GM12873 (cell line): ENCODE measurements around the gene SIT1.

ENCODE experiments used
- TF ChIP-seq, protein P1 (sequence below): IDR thresholded peaks from 2 replicates; pipeline ENCODE4 v1.5.1; 2012; ENCODE audit warnings: low read depth, mild to moderate bottlenecking, moderate library complexity, low read length, control low read depth; ENCODE audit not compliant: insufficient read depth; ENCODE audit errors: missing control alignments

SIT1 gene

DNA sequence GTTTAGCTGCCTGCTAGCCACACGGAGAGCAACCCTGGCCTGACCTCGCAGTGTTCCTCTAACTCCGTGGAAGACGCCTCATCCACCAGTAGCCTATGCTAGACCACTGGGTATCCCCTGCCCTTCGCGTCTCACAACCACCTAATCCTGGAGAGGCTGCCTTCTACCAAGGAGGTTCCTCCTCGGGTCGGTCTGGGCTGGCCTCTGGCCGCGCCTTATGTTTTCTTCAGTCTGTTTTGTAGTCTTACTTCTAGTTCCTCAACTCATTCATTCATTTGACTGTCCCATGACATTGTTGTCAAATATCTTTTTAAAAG is 40.6 kb upstream of the SIT1 start:
- TF ChIP-seq, protein P1, sequence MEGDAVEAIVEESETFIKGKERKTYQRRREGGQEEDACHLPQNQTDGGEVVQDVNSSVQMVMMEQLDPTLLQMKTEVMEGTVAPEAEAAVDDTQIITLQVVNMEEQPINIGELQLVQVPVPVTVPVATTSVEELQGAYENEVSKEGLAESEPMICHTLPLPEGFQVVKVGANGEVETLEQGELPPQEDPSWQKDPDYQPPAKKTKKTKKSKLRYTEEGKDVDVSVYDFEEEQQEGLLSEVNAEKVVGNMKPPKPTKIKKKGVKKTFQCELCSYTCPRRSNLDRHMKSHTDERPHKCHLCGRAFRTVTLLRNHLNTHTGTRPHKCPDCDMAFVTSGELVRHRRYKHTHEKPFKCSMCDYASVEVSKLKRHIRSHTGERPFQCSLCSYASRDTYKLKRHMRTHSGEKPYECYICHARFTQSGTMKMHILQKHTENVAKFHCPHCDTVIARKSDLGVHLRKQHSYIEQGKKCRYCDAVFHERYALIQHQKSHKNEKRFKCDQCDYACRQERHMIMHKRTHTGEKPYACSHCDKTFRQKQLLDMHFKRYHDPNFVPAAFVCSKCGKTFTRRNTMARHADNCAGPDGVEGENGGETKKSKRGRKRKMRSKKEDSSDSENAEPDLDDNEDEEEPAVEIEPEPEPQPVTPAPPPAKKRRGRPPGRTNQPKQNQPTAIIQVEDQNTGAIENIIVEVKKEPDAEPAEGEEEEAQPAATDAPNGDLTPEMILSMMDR: no peak

DNA sequence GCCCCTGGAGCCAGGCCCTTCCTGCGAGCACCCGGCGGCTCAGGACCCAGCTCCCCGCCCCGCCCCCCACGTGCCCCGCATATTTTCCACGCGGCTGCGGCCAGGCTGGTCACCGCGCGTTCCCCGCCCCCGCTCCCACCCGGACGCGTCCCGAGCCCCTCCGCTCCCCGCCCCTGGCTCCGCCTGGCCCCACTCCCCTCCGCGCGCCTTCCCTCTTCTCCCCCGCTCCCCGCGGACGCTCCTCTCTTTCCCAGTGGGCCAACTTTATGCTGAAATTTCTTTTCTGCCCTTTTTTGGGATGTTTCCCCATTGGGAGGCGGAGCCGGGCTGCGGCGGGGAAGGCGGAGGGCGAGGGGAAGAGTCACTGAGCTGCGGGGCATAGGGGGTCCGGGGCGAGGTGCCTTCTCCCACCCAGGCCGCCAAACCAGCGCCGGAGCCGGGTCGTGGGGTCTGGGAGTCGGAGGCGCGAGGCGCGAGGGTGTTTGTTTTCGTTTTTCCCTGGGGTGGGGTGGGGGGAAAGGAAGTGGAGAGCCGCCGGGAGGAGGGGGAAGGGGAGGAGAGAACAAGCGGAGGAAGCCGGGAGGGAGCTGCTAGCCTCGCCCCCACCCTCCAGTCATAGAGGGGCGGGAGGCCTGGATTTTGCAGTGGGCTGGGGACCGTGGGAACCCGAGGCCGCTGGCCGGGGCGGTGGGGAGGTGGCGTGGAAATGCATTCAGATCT is 40.0 kb upstream of the SIT1 start:
- TF ChIP-seq, protein P1: no peak

DNA sequence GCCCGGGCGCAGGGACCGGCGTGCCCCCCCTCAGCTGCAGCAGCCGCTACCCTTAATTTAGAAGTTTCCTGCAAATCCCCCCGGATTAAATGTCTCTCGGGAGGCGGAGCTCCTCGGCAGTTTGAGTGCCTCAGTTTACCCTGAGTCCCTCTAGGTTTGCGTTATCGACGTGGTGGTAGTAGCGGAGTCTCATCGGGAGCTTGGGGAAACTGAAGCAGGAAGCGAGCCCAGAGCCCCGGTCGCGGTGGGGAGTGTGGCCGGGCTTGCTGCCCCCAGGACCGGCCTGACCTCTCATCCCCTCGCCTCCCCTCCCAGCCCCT is 39.5 kb upstream of the SIT1 start:
- TF ChIP-seq, protein P1: no peak

DNA sequence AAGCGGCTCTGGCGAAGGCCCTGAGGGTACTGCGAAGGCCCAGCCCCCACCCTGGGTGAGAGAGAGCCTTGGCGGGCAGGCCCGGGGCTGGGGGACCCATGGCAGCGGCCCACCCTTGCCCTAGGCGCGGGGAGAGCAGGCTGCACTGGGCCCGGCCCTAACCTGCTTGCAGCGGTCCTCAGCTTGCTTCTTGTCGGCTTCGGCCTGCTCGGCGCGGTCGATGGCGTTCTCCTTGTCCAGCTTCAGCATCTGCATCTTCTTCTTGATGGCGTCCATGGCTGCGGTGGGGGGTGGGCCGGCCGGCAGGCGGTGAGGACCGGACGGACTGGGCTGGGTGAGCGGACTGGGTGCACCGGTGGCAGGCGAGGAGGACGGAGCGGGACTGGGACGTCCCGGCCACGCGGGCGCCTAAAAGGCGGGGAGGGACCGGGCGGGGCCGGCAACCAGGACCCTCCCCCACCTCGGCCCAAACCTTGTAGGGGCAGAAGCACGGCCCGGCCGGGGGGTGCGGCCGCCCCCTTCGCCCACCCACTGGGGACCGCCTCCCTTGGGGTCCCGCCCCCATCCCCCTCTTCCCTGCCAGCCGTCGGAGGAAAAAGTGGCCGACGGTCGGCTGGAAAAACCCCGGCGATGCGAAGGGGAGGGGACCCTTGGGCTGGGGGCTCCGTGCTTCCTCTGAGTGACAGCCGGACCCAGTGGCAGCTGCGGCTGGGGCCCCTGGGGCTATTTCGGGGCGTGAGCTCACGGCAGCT is 39.0 kb upstream of the SIT1 start, which contains the start of gene TPM2:
Gene TPM2 (minus strand): TSS at position 384 of the 752 bp plus-strand sequence. CDS start 108 bp downstream, at position 276.
- TF ChIP-seq, protein P1: no peak

DNA sequence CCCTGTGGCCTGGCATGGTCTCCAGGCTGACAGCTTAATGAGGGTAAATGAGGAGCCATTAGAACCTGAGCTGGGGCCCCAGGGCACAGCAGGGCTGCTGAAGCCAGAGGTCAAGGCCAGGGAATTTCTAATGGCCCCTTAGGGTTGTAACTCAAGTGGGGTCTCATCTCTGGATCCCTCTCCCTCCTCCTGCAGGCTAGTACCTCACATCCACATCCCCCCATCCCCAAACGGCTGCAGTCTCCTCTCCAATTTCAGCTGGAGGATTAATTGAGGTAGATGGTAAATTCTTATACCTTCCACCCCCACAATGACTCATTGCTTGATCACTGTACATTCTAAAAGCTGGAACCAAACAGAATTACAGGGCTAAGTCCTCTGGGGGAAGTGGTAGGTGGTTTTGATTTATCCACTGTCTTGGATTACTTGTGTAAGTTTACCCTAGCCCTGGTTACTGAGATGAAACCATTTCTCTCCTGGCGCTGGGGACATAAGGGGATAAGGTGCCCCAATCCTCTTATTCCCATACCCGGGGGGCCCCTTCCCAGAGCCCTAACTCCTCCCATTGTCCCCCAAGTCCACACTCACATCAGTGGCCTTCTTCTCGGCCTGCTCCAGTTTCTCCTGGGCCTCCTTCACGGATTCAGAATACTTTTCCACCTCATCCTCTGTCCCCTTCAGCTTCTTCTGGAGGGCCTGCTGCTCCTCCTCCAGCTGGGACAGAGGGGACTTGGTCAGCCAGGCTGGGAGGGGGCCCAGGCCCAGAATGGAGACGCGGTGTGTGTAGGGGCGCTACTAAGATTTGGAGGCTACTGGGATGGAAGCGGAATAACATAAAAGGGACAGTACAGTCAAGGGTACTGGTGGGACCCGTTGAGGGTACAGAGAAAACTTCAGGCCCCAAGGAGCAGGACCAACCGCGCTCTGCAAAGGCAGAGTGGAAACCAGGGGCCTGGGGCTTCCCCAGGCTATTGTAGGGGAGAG is 38.1 kb upstream of the SIT1 start:
- TF ChIP-seq, protein P1: no peak

DNA sequence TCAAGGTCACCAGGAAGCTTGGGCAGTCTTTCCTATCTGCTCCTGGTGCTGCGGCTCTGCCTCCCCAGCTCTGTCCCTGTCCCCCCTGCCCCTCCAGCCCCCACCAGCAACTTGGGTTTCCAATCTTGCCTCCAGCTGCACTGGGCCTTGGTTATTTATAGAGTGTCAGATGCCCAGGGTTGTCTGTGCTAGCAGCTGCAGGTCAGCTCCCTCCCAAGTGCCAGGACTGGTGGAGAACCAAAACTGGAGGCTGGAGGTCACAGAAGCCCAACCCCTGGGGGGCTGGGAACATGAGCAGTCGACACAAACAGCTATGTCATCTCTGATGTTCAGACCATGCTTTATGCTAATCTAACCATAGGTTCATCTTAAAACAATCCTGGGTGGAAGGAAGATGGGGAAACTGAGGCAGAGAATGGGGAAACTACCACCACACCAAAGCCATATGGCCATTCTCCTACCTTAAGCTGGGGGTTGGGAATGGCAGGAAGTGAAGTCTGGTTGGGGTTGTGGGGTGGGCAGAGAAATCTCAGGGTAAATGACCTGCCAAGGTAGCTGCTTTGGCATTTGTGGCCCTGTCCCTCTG is 37.3 kb upstream of the SIT1 start:
- TF ChIP-seq, protein P1: no peak
